Measurements from ENCODE around the gene GRIK1.

Gene GRIK1

GRCh38 chr21:29939924-29940275, at the start of gene GRIK1:
TSS of gene GRIK1 (minus strand) at chr21:29939996.
- TF ChIP-seq, protein P1, sequence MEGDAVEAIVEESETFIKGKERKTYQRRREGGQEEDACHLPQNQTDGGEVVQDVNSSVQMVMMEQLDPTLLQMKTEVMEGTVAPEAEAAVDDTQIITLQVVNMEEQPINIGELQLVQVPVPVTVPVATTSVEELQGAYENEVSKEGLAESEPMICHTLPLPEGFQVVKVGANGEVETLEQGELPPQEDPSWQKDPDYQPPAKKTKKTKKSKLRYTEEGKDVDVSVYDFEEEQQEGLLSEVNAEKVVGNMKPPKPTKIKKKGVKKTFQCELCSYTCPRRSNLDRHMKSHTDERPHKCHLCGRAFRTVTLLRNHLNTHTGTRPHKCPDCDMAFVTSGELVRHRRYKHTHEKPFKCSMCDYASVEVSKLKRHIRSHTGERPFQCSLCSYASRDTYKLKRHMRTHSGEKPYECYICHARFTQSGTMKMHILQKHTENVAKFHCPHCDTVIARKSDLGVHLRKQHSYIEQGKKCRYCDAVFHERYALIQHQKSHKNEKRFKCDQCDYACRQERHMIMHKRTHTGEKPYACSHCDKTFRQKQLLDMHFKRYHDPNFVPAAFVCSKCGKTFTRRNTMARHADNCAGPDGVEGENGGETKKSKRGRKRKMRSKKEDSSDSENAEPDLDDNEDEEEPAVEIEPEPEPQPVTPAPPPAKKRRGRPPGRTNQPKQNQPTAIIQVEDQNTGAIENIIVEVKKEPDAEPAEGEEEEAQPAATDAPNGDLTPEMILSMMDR (conservative IDR thresholded peaks at IDR 0.05), result no peak
- no peak for TF ChIP-seq ZFX (IDR thresholded peaks at IDR 0.05)
- H3K27ac ChIP-seq, result no peak within 1 kb of the TSS

DNA sequence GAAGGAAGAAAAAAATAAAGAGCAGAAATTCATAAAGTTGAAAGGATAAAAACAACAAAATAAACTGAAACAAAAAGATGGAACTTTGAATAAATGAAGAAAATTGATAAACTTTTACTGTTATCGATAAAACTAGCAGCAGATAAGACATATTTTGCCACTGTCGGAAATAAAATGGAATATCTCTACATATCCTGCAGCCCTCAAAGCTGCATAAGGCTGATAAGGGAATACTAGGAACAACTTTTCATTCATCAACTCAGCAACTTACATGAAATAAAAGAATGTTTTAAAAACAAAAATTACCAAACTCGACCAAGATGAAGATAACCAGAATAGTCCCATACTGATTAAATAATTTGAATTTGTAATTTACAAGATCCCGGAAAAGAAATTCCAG, 48.0 kb upstream of the GRIK1 start:
- TF ChIP-seq, protein P1 (conservative IDR thresholded peaks at IDR 0.05), result no peak
- no peak for TF ChIP-seq ZFX (IDR thresholded peaks at IDR 0.05)

GRCh38 chr21:29985866-29986265, 46.1 kb upstream of the GRIK1 start:
- TF ChIP-seq ZFX (IDR thresholded peaks at IDR 0.05), result no peak
- TF ChIP-seq, protein P1 (conservative IDR thresholded peaks at IDR 0.05), result no peak

More for the DNA sequence above, 48.0 kb upstream of the GRIK1 start:
- no peak overlapping the region for H3K27ac ChIP-seq

DNA sequence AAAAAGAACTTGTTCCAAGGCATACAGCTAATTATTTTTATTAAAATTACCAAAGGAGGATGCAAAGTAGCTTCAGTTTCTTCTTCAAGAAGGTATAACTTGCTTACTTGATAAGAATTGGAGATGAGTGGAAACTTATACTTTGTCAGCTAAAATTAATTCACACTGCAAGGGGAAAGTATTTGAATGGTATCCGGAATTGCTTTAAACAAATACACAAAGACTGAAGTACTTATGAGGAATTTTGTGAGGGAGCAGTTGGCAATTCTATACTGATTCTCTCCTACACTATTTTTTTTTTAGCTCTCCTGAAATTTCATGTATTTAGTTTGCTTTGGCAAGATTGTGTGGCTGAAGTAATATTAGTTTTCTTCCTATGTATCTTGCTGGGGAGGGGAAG, 39.2 kb upstream of the GRIK1 start:
- H3K27ac ChIP-seq, result no peak overlapping the region
- TF ChIP-seq, protein P1 (conservative IDR thresholded peaks at IDR 0.05), result no peak
- TF ChIP-seq ZFX (IDR thresholded peaks at IDR 0.05), result no peak

More at GRCh38 chr21:29985866-29986265, 46.1 kb upstream of the GRIK1 start:
- no peak overlapping the region for H3K27ac ChIP-seq

DNA sequence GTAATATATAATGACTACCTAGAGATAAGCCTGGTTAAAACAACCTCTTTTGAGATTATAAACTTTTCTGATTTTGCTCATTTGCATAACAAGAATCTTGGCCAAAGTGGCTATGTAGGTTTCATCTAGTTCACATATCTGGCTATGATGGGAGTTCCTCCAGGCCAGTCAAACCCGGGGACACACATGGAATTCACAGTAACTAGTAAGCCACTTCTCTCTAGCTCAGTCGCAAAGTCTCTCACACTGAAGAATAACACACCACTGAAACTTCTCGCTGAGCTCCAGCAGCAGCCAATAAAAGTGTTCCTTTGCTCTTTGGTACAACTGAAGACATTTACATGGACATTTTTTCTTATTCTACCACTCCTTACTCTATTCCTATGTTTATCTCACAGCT, 36.0 kb upstream of the GRIK1 start:
- H3K27ac ChIP-seq, result no peak overlapping the region
- TF ChIP-seq, protein P1 (conservative IDR thresholded peaks at IDR 0.05), result no peak
- TF ChIP-seq ZFX (IDR thresholded peaks at IDR 0.05), result no peak

GRCh38 chr21:29973258-29973657, 33.5 kb upstream of the GRIK1 start:
- TF ChIP-seq, protein P1 (conservative IDR thresholded peaks at IDR 0.05), result no peak

DNA sequence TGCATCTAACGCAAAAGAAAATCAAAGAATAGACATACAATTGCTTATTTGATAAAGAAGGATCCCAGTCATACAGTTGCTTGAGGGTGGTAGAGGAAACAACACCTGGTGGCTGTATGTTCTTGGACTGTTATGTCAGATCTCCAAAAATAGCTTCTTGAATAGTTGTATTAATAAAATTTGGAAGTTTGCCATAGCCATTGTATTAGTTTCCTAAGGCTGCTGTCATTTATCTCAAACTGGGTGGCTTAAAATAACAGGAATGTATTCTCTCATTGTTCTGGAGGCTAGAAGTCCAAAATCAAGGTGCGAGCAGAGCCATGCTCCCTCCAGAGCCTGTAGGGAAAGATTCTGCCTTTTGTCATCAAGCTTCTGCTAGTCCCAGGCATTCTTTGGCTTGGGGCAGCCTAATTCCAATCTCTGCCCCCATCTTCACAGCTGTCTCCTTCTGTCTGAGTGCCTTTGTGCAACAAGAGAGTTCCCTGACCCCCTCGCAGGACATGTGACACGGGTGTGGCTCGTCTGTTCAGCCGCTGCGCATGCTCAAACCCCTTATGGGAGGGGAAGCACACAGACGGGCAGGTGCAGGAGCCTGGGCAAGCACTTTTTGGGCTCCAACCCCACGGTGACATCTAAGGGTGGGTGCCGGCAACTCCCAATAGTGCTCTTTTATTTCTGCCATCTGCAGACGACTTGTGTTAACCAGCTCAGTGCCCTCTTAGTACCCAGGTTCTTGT, 21.7 kb upstream of the GRIK1 start:
- H3K27ac ChIP-seq, result no peak overlapping the region
- TF ChIP-seq, protein P1 (conservative IDR thresholded peaks at IDR 0.05), result no peak
- TF ChIP-seq ZFX (IDR thresholded peaks at IDR 0.05), result no peak

More at GRCh38 chr21:29973258-29973657, 33.5 kb upstream of the GRIK1 start:
- H3K27ac ChIP-seq, result no peak overlapping the region

Data from C4-2B (cell line).